ENCODE measurements around the gene ALG12.

ALG12 gene

GRCh38 chr22:49878206-49878605, 40.0 kb downstream of the ALG12 start:
- no peak for FAIRE-seq

DNA sequence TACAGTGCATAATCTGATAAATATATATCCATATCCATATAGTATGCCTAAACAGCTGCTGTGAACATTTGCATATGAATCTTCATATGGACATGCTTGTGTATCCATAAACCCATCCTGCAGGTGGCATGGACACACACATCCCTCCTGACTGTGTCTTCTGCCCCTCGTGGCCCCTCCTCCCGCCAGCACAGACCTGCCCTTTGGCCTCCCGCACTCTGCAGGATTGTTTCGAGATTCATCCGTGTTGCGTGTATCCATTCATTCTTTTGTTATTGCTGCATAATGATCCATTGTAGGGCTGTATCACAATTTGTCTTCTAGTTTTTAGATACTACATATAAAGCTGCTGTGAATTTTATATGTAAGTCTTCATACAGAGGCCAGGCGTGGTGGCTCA, 40.6 kb downstream of the ALG12 start:
- no peak for FAIRE-seq
- no peak for DNase-seq (ENCODE audit: extremely low spot score, insufficient read length, low read depth)

More at GRCh38 chr22:49878206-49878605, 40.0 kb downstream of the ALG12 start:
- DNase-seq (ENCODE audit: extremely low spot score, insufficient read length, low read depth): no peak

- DNase-seq (ENCODE audit: extremely low spot score, insufficient read length, low read depth): no peak
- no peak for FAIRE-seq
Measured at GRCh38 chr22:49873228-49873940, 44.9 kb downstream of the ALG12 start.

- no peak for DNase-seq (ENCODE audit: extremely low spot score, insufficient read length, low read depth)
- FAIRE-seq: no peak
Measured at GRCh38 chr22:49872347-49872746, 45.9 kb downstream of the ALG12 start.

DNA sequence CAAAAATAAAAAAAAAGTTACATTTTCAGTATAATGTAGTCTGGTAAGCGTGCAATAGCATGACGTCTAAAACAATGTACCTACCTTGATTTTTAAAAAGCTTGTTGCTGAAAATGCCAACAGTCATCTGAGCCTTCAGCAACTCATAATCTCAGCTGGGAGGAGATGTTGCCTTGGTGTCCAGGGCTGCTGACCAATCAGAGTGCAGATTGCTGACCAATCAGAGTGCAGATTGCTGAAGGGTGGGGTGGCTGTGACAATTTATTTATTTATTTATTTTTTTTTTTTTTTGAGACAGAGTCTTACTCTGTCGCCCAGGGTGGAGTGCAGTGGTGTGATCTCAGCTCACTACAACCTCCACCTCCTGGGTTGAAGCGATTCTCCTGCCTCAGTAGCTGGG, 46.8 kb downstream of the ALG12 start:
- no peak for FAIRE-seq

GRCh38 chr22:49869845-49870712, 48.2 kb downstream of the ALG12 start:
- FAIRE-seq: no peak
- no peak for DNase-seq (ENCODE audit: extremely low spot score, insufficient read length, low read depth)

More for the DNA sequence above, 46.8 kb downstream of the ALG12 start:
- no peak for DNase-seq (ENCODE audit: extremely low spot score, insufficient read length, low read depth)

DNA sequence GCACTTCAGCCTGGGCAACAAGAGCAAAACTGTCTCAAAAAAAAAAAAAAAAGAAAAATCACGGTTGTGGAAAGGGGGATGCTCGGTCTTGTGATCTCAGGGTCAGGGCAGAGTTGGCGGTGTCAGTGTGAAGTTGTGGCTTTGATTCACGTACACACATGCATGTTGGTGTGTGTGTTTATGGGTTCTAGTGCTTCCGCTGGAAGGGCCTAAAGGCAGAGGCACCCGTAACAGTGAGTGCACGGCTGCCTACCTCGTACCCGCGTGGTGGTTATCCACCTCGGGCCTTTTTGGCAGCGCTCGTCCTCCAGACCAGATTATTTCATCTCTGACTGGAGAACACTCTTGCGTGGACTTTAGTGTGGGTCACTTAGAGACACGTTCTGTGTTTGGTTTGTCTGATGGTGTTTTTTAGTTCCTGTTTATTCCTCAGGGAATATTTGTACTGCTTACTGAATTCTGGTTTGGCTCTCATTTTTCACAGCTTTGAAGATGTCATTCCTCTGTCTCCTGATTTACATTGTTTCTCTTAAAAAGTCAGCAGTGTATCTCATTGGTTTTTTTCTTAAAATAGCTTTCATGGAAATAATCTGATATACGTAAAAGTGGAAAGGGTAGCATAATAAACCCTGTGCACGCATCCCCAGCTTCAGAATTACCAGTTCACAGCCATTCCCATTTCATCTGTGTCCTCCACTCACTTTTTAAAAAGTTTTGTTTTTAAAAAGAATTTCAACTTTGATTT, 49.0 kb downstream of the ALG12 start:
- DNase-seq (ENCODE audit: extremely low spot score, insufficient read length, low read depth) (no peak), FAIRE-seq (peak; percentile 18)

GRCh38 chr22:49867303-49868265, 50.7 kb downstream of the ALG12 start:
- no peak for FAIRE-seq

DNA sequence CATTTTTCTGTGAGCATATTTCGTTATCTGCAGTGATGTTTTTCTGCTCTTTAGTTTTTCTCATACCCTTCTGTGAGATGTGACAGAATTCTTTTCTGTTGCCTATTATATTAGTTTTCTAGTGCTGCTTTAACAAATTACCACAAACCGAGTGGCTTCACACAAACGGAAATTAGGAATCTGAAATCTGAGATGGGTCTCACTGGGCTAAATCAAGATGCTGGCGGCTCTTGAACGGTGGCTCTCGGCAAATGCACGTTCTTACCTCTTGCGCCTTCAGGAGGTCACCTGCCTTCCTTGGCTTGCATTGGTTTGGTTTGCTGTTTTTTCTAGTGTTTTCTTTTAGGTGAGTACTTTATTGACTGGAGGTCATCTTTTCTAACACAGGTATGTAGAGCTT, 51.6 kb downstream of the ALG12 start:
- DNase-seq (ENCODE audit: extremely low spot score, insufficient read length, low read depth) (no peak), FAIRE-seq (no peak)

More at GRCh38 chr22:49867303-49868265, 50.7 kb downstream of the ALG12 start:
- DNase-seq (ENCODE audit: extremely low spot score, insufficient read length, low read depth): no peak

DNA sequence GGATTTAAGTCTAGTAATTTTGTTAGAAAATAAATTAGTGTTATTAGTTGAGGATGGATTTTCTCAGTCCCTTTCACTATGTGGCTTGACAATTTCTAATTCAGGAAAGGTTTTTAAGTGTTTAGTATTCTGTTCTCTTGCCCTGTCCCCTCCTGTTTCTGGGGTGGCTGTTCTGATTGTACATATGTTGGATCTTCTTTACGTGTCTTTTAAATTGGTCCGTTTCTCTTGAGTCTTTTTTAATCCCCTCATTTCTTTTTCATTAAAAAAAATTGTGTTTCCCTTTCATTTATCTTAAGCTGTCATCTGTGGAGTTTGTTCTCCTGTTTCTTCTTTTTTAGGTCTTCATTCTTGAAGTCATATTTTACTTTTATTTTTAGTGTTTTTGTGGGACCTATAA, 52.1 kb downstream of the ALG12 start:
- FAIRE-seq: no peak
- no peak for DNase-seq (ENCODE audit: extremely low spot score, insufficient read length, low read depth)

DNA sequence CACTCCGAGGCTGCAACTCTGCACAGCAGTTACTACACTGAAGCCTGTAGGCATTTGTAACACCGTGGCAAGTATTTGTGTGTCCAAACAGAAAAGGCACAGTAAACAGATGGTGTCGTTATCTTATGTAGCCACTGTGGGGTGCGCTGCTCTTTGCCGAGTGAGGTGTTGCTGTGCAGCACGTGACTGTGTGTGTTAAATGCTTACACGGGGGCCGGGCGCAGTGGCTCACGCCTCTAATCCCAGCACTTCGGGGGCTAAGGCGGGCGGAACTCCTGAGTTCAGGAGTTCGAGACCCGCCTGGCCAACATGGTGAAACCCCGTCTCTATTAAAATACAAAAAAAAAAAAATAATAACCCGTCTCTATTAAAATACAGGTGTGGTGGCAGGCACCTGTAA, 53.1 kb downstream of the ALG12 start:
- FAIRE-seq: no peak
- no peak for DNase-seq (ENCODE audit: extremely low spot score, insufficient read length, low read depth)

DNA sequence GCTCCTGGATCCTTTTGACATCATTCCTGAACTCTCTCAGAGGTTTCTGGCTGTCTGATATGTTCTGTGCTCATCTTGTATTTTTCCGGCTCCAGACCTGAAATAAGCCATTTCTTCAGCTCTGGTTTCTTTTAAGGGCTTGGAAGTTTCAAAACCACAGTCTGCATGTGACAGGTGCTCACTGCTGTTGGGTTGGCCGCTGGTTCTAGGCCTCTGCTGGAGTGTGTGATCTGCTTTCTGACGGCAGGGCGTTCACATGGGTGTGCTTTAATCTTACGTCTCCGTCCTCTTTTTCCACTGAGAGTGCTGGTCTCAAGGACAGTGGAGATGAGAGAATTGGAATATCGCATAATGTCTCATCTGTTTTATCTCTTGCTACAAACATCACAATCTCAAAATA, 54.3 kb downstream of the ALG12 start:
- no peak for FAIRE-seq

DNA sequence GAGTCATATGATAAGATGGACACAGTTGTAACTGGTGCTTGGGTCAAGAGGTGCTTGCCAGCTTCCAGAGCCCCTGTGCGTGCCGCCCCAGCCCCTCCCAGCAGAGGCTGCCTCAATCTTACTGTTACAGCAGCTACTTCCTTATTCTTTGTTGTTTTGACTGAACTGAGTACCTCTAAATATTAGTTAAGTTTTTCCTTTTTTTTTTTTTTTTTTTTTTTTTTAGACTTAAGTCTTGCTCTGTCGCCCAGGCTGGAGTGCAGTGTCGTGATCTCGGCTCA, 55.8 kb downstream of the ALG12 start:
- FAIRE-seq (no peak), DNase-seq (ENCODE audit: extremely low spot score, insufficient read length, low read depth) (no peak)

More for the DNA sequence above, 54.3 kb downstream of the ALG12 start:
- DNase-seq (ENCODE audit: extremely low spot score, insufficient read length, low read depth): no peak

DNA sequence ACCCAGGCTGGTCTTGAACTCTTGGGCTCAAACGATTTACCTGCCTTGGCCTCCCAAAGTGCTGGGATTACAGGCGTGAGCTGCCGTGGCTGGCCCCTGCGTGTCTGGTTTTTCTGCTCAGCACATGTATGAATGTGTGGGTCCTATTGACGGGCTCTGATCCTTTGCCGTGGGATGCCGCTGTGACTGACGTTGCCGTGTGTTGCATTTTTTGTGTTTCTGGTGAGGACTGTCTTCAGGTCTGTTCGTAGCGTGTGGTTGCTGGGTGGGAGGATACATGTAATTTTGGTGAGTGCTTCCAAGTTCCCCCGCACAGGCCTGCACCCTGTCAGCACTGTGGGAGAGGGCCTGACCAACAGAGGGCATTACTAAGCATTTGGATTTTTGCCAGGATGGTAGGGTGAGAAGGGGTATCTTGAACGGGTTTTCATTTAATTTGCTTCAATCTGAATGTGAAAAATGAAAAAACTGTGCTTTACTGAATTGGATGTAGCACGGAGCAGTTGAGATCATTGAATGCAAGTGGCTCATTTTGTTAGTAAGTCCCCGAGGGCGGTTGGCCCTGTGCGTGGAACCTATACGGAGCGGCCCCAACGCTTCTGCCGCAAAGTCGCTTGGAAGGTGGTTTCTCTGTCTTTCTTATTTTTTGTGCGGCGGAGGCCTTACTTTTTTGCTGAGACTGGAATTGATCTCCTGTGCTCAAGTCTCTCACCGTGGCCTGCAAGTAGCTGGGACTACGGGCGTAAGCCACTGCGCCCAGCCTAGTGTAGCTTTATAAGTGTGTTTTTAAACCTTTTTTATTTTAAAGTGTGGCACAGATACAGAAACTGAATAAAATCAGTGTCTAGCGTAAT, 56.4 kb downstream of the ALG12 start:
- DNase-seq (ENCODE audit: extremely low spot score, insufficient read length, low read depth) (no peak), FAIRE-seq (no peak)

DNA sequence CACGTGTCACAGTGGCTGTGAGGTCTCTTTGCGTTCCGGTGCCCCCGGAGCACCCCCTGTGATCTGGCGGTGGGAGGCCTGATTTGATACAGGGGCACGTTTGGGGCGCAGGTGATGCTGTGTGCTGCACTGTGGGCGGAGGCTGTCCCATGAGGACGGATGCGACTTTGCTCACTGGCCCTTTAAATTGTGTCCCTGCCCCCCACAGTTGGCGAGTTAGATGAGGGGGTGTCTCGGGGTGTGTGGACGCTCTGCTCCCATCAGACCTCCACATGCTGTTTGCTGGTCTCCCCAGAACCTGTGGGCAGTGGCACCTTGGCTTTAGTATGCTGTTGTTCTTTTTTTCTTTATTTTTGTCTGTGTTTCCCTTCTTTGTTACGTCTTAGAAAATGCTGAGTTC, 59.4 kb downstream of the ALG12 start:
- no peak for DNase-seq (ENCODE audit: extremely low spot score, insufficient read length, low read depth)
- FAIRE-seq: no peak

GRCh38 chr22:49856766-49857618, 61.2 kb downstream of the ALG12 start:
- FAIRE-seq (no peak), DNase-seq (ENCODE audit: extremely low spot score, insufficient read length, low read depth) (no peak)

GRCh38 chr22:49856343-49856742, 61.9 kb downstream of the ALG12 start:
- DNase-seq (ENCODE audit: extremely low spot score, insufficient read length, low read depth): no peak
- no peak for FAIRE-seq

Data from GM18507 (cell line).